ENCODE data around the gene BBIP1.

DNA sequence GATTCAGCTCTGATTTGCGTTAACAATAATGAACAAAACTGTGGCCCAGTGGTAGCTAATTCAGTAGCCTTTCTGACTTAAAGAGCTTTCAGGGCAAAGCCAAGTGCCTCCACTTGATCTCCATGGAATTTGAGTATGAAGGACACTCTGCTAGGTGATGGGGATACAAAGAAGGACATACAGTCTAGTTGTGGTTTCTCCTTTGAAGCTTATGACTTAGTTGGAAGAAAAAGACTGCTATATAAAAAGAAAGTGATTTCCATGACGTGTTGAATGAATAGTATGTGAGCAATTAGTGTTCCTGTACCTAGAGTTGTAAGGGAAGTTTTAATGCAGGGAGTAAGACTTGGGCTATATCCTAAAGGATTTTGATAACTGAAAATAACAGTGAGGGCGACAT, 39.0 kb downstream of the BBIP1 start:
- TF ChIP-seq, protein P1, sequence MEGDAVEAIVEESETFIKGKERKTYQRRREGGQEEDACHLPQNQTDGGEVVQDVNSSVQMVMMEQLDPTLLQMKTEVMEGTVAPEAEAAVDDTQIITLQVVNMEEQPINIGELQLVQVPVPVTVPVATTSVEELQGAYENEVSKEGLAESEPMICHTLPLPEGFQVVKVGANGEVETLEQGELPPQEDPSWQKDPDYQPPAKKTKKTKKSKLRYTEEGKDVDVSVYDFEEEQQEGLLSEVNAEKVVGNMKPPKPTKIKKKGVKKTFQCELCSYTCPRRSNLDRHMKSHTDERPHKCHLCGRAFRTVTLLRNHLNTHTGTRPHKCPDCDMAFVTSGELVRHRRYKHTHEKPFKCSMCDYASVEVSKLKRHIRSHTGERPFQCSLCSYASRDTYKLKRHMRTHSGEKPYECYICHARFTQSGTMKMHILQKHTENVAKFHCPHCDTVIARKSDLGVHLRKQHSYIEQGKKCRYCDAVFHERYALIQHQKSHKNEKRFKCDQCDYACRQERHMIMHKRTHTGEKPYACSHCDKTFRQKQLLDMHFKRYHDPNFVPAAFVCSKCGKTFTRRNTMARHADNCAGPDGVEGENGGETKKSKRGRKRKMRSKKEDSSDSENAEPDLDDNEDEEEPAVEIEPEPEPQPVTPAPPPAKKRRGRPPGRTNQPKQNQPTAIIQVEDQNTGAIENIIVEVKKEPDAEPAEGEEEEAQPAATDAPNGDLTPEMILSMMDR (IDR thresholded peaks at IDR 0.05), result no peak
- TF ChIP-seq ELF4 (CRISPR knock-in tag; IDR thresholded peaks at IDR 0.05; ENCODE audit: low read depth) (no peak), JUN (CRISPR knock-in tag; IDR thresholded peaks at IDR 0.05) (no peak), RELA (CRISPR knock-in tag; IDR thresholded peaks at IDR 0.05; ENCODE audit: borderline replicate concordance) (no peak), HMGA2 (CRISPR knock-in tag; IDR thresholded peaks at IDR 0.05) (no peak)
- TF ChIP-seq, protein P2, sequence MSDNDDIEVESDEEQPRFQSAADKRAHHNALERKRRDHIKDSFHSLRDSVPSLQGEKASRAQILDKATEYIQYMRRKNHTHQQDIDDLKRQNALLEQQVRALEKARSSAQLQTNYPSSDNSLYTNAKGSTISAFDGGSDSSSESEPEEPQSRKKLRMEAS (CRISPR knock-in tag; IDR thresholded peaks at IDR 0.05), result no peak
- TF ChIP-seq, protein P3, sequence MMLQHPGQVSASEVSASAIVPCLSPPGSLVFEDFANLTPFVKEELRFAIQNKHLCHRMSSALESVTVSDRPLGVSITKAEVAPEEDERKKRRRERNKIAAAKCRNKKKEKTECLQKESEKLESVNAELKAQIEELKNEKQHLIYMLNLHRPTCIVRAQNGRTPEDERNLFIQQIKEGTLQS (CRISPR knock-in tag; conservative IDR thresholded peaks at IDR 0.05), result no peak
- TF ChIP-seq, protein P4, sequence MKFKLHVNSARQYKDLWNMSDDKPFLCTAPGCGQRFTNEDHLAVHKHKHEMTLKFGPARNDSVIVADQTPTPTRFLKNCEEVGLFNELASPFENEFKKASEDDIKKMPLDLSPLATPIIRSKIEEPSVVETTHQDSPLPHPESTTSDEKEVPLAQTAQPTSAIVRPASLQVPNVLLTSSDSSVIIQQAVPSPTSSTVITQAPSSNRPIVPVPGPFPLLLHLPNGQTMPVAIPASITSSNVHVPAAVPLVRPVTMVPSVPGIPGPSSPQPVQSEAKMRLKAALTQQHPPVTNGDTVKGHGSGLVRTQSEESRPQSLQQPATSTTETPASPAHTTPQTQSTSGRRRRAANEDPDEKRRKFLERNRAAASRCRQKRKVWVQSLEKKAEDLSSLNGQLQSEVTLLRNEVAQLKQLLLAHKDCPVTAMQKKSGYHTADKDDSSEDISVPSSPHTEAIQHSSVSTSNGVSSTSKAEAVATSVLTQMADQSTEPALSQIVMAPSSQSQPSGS (CRISPR knock-in tag; IDR thresholded peaks at IDR 0.05; ENCODE audit: borderline replicate concordance, low read depth), result no peak
- TF ChIP-seq, protein P5, sequence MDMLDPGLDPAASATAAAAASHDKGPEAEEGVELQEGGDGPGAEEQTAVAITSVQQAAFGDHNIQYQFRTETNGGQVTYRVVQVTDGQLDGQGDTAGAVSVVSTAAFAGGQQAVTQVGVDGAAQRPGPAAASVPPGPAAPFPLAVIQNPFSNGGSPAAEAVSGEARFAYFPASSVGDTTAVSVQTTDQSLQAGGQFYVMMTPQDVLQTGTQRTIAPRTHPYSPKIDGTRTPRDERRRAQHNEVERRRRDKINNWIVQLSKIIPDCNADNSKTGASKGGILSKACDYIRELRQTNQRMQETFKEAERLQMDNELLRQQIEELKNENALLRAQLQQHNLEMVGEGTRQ (CRISPR knock-in tag; IDR thresholded peaks at IDR 0.05), result no peak
